ENCODE results near the gene TCAP. TPM values are rescaled to one million over a fixed set of nuclear protein-coding genes. Genes with fewer than 3 reads are reported as not detected.

TCAP gene
- total RNA-seq, 6 experiments from 2014 or later: 0.09 to 0.51 (median 0.14) TPM

GRCh38 chr17:39714234-39714633 lies 49.1 kb downstream of the TCAP start:
- no peaks in the 10 kb centered on the region for H3K4me1 Mint-ChIP-seq (ENCODE audit: low read depth)
- no peak for TF ChIP-seq CTCF (IDR thresholded peaks at IDR 0.05)
- no peak overlapping the region for H3K27ac Mint-ChIP-seq
- peaks cover 4% of the 10 kb centered on the region; the same call in 1 of the 2 replicates for H3K36me3 Mint-ChIP-seq (ENCODE audit: low read depth)
- H3K9me3 Mint-ChIP-seq: no peaks in the 10 kb centered on the region
- H3K4me3 Mint-ChIP-seq: no peak overlapping the region
- DNase-seq: no peak
- peaks cover 2% of the 10 kb centered on the region for H3K27me3 Mint-ChIP-seq (ENCODE audit: insufficient read depth)

- H3K36me3 Mint-ChIP-seq (ENCODE audit: low read depth): peaks cover 4% of the 10 kb centered on the region; the same call in 1 of the 2 replicates
- peaks cover 6% of the 10 kb centered on the region for H3K27me3 Mint-ChIP-seq (ENCODE audit: insufficient read depth)
These were observed 50.4 kb downstream of the TCAP start for GRCh38 chr17:39715375-39716072.

More at GRCh38 chr17:39715375-39716072, 50.4 kb downstream of the TCAP start:
- Mint-ChIP-seq H3K9me3 (no peaks in the 10 kb centered on the region), H3K4me1 (ENCODE audit: low read depth) (no peaks in the 10 kb centered on the region), H3K27ac (no peak overlapping the region), H3K4me3 (no peak overlapping the region)
- DNase-seq: no peak
- no peak for TF ChIP-seq CTCF (IDR thresholded peaks at IDR 0.05)

Other genes starting within 250 kb of the TCAP start
- 10 to 100 TPM; 35.7 to 40.8 (median 38.5) TPM for gene MED1, start 214.1 kb upstream of the TCAP start, total RNA-seq (2021; fragmentation: NEBNext Ultra II Directional; extraction: Animal tissue kit (Norgen Biotek cat#: 25700))
- 10 to 100 TPM; 42.2 to 48.5 (median 44.1) TPM for gene CDK12, start 203.9 kb upstream of the TCAP start, total RNA-seq (2021; fragmentation: NEBNext Ultra II Directional; extraction: Animal tissue kit (Norgen Biotek cat#: 25700))
- not detected for gene NEUROD2, start 57.4 kb upstream of the TCAP start, total RNA-seq (2021; fragmentation: NEBNext Ultra II Directional; extraction: Animal tissue kit (Norgen Biotek cat#: 25700))
- gene PPP1R1B, start 38.4 kb upstream of the TCAP start, total RNA-seq (2021; fragmentation: NEBNext Ultra II Directional; extraction: Animal tissue kit (Norgen Biotek cat#: 25700)): not detected
- 10 to 100 TPM; 44.0 to 52.3 (median 46.3) TPM for gene STARD3, start 28.2 kb upstream of the TCAP start, total RNA-seq (2021; fragmentation: NEBNext Ultra II Directional; extraction: Animal tissue kit (Norgen Biotek cat#: 25700))
- under 1 TPM in 1 of 6 experiments, not detected in 5; 0.26 TPM for gene PNMT, start 3.1 kb downstream of the TCAP start, total RNA-seq (2021; fragmentation: NEBNext Ultra II Directional; extraction: Animal tissue kit (Norgen Biotek cat#: 25700))
- gene PGAP3, start 22.7 kb downstream of the TCAP start, total RNA-seq (2021; fragmentation: NEBNext Ultra II Directional; extraction: Animal tissue kit (Norgen Biotek cat#: 25700)): 10 to 100 TPM in 5 of 6 experiments, 1 to 10 TPM in 1; 9.9 to 15.5 (median 12.7) TPM
- gene ERBB2, start 34.7 kb downstream of the TCAP start, total RNA-seq (2021; fragmentation: NEBNext Ultra II Directional; extraction: Animal tissue kit (Norgen Biotek cat#: 25700)): 10 to 100 TPM; 51.9 to 67.2 (median 61.0) TPM
- gene MIEN1, start 65.2 kb downstream of the TCAP start, total RNA-seq (2021; fragmentation: NEBNext Ultra II Directional; extraction: Animal tissue kit (Norgen Biotek cat#: 25700)): 10 to 100 TPM; 56.9 to 70.3 (median 66.0) TPM
- not detected for gene GRB7, start 72.6 kb downstream of the TCAP start, total RNA-seq (2021; fragmentation: NEBNext Ultra II Directional; extraction: Animal tissue kit (Norgen Biotek cat#: 25700))
- gene IKZF3, start 199.0 kb downstream of the TCAP start, total RNA-seq (2021; fragmentation: NEBNext Ultra II Directional; extraction: Animal tissue kit (Norgen Biotek cat#: 25700)): not detected
- not detected for gene ZPBP2, start 202.9 kb downstream of the TCAP start, total RNA-seq (2021; fragmentation: NEBNext Ultra II Directional; extraction: Animal tissue kit (Norgen Biotek cat#: 25700))